WTC11 (cell line): Measurements from ENCODE around the gene DYNLT3.

Source experiments
- ATF3 ChIP-seq: sonication (generic); formaldehyde crosslinking; conservative IDR thresholded peaks from 2 replicates; pipeline ENCODE4 v1.8.1; 2022; ENCODE audit warnings: mild to moderate bottlenecking, missing genetic modification reagents
- CTCF ChIP-seq: fragments of 200-600 bp; IDR thresholded peaks from 2 replicates; pipeline ENCODE4 v1.8.0; 2022; ENCODE audit warnings: antibody characterized with exemption
- ETV6 ChIP-seq: sonication (generic); formaldehyde crosslinking; IDR thresholded peaks from 2 replicates; pipeline ENCODE4 v1.8.1; 2022; ENCODE audit warnings: mild to moderate bottlenecking, missing genetic modification reagents
- SP1 ChIP-seq: sonication (generic); formaldehyde crosslinking; conservative IDR thresholded peaks from 2 replicates; pipeline ENCODE4 v1.8.1; 2022; ENCODE audit warnings: missing genetic modification reagents
- ZNF138 ChIP-seq: sonication (generic); formaldehyde crosslinking; conservative IDR thresholded peaks from 2 replicates; pipeline ENCODE4 v1.8.1; 2022; ENCODE audit warnings: mild to moderate bottlenecking, moderate library complexity, missing genetic modification reagents

- peak; percentile 66 for TF ChIP-seq CTCF
- no peak for TF ChIP-seq SP1 (CRISPR knock-in tag)
- no peak for TF ChIP-seq ETV6 (CRISPR knock-in tag)
- no peak for TF ChIP-seq ATF3 (CRISPR knock-in tag)
- no peak for TF ChIP-seq ZNF138 (CRISPR knock-in tag)
These were observed 22.0 kb downstream of the DYNLT3 start for GRCh38 chrX:37825215-37825842.
